SU-DHL-6 (cell line): Measurements from ENCODE around the gene LYZL1.

ENCODE experiments used
- H2AFZ ChIP-seq: fragments of 200-600 bp; sonication (generic); 2 replicates; pipeline ENCODE4 v1.6.1; 2014; ENCODE audit warnings: low read depth, mild to moderate bottlenecking, moderate library complexity, mixed read lengths, antibody characterized with exemption, low read length; ENCODE audit not compliant: severe bottlenecking
- H3F3A ChIP-seq: fragments of 200-600 bp; shearing (Covaris generic); 2 replicates; pipeline ENCODE4 v1.6.0; 2016; ENCODE audit warnings: antibody characterized with exemption, mild to moderate bottlenecking; ENCODE audit not compliant: insufficient read depth
- H3K27ac ChIP-seq: fragments of 200-600 bp; sonication (generic); 2 replicates; pipeline ENCODE4 v1.5.1; 2016; ENCODE audit warnings: low read depth, mild to moderate bottlenecking, low read length, moderate library complexity, mixed read lengths
- H3K27me3 ChIP-seq: fragments of 200-600 bp; sonication (generic), shearing (Covaris generic); 2 replicates; pipeline ENCODE4 v1.6.0; 2014; ENCODE audit warnings: mild to moderate bottlenecking, low read length
- H3K36me3 ChIP-seq: fragments of 200-600 bp; sonication (generic); 2 replicates; pipeline ENCODE4 v1.6.1; 2014; ENCODE audit warnings: mild to moderate bottlenecking, low read length, mixed read lengths
- H3K4me2 ChIP-seq: fragments of 300-600, 200-600 bp; shearing (Covaris generic), sonication (generic); 2 replicates; pipeline ENCODE4 v1.6.0; 2014; ENCODE audit warnings: low read length, low read depth, mild to moderate bottlenecking; ENCODE audit not compliant: poor library complexity, severe bottlenecking
- H3K4me3 ChIP-seq: fragments of 200-600 bp; sonication (generic); 2 replicates; pipeline ENCODE4 v1.5.1; 2014; ENCODE audit warnings: antibody characterized with exemption, low read length, mild to moderate bottlenecking, mixed read lengths; ENCODE audit not compliant: insufficient read depth, poor library complexity, severe bottlenecking
- H3K79me2 ChIP-seq: fragments of 200-600 bp; sonication (generic); 2 replicates; pipeline ENCODE4 v1.6.1; 2014; ENCODE audit warnings: mild to moderate bottlenecking, low read length, moderate library complexity; ENCODE audit not compliant: insufficient read depth
- H3K9ac ChIP-seq: fragments of 200-600 bp; sonication (generic); 2 replicates; pipeline ENCODE4 v1.7.0; 2014; ENCODE audit warnings: mild to moderate bottlenecking, low read length
- H3K9me2 ChIP-seq: fragments of 200-600 bp; sonication (generic); replicated peaks from 2 replicates; pipeline ENCODE4 v1.6.1; 2014; ENCODE audit warnings: low read length; ENCODE audit not compliant: insufficient read depth
- H3K9me3 ChIP-seq: fragments of 200-600 bp; sonication (generic); 2 replicates; pipeline ENCODE4 v1.6.1; 2014; ENCODE audit warnings: low read length, mixed read lengths; ENCODE audit not compliant: insufficient read depth
- H4K20me1 ChIP-seq: fragments of 200-600 bp; sonication (generic); 2 replicates; pipeline ENCODE4 v1.6.1; 2014; ENCODE audit warnings: low read depth, mild to moderate bottlenecking, antibody characterized with exemption, low read length, moderate library complexity, mixed read lengths
- CTCF ChIP-seq: fragments of 200-600 bp; sonication (generic); IDR thresholded peaks from one replicate; pipeline ENCODE4 v1.5.1; 2017; ENCODE audit warnings: antibody characterized with exemption, mild to moderate bottlenecking, low read length, moderate library complexity; ENCODE audit not compliant: insufficient read depth, poor library complexity, severe bottlenecking
- EZH2phosphoT487 ChIP-seq: fragments of 200-600 bp; sonication (generic), shearing (Covaris generic); conservative IDR thresholded peaks from 2 replicates; pipeline ENCODE4 v1.6.1; 2018; ENCODE audit warnings: mild to moderate bottlenecking, antibody characterized with exemption, low read length, moderate library complexity, mixed read lengths

LYZL1 gene

GRCh38 chr10:29353887-29354561, 65.2 kb downstream of the LYZL1 start:
- Histone ChIP-seq H4K20me1 (no peaks in the 10 kb centered on the region), H3K4me2 (no peak overlapping the region), H3K27ac (no peak overlapping the region), H3K36me3 (no peaks in the 10 kb centered on the region), H3K79me2 (no peaks in the 10 kb centered on the region), H3K27me3 (no peaks in the 10 kb centered on the region), H2AFZ (no peak overlapping the region), H3F3A (no peaks in the 10 kb centered on the region), H3K9ac (no peak overlapping the region), H3K9me3 (no peaks in the 10 kb centered on the region), H3K4me3 (no peak overlapping the region), H3K9me2 (no peaks in the 10 kb centered on the region)
- TF ChIP-seq EZH2phosphoT487 = no peak
- TF ChIP-seq CTCF = no peak

- H3K27ac ChIP-seq = no peak overlapping the region
- TF ChIP-seq CTCF (no peak), EZH2phosphoT487 (no peak)
- H3K9me2 ChIP-seq = no peaks in the 10 kb centered on the region
Measured at GRCh38 chr10:29355411-29355991, 66.6 kb downstream of the LYZL1 start.

DNA sequence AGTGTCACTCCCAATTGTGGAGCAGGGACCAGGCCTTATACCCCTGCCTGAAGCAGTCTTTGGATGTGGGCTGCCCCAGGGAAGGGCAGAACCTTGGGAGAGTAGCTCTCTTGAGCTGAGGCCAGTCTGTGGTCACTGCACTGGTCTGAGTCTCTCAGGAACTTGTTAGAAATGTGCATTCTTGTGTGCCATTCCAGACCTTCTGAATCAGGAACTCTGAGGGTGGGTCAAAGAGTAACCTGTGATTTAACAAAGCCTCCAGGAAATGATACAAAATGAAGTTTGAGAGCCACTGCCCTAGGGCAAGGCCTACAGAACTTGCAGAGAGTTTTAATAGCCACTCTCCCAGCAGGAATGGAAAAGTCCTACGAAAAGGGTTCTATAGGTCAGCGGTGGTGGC, 68.1 kb downstream of the LYZL1 start:
- no peaks in the 10 kb centered on the region for H4K20me1 ChIP-seq
- no peaks in the 10 kb centered on the region for H3K9me3 ChIP-seq
- TF ChIP-seq CTCF (no peak), EZH2phosphoT487 (no peak)
- H3K36me3 ChIP-seq = no peaks in the 10 kb centered on the region
- H3K4me3 ChIP-seq = no peak overlapping the region
- no peaks in the 10 kb centered on the region for H3K27me3 ChIP-seq
- no peak overlapping the region for H3K27ac ChIP-seq
- H3F3A ChIP-seq = no peaks in the 10 kb centered on the region
- no peaks in the 10 kb centered on the region for H3K79me2 ChIP-seq
- no peak overlapping the region for H2AFZ ChIP-seq
- no peak overlapping the region for H3K9ac ChIP-seq
- no peaks in the 10 kb centered on the region for H3K9me2 ChIP-seq
- H3K4me2 ChIP-seq = no peak overlapping the region

More at GRCh38 chr10:29355411-29355991, 66.6 kb downstream of the LYZL1 start:
- no peaks in the 10 kb centered on the region for H3K27me3 ChIP-seq
- no peaks in the 10 kb centered on the region for H3F3A ChIP-seq
- H3K4me3 ChIP-seq = no peak overlapping the region
- no peak overlapping the region for H2AFZ ChIP-seq
- H3K9ac ChIP-seq = no peak overlapping the region
- H4K20me1 ChIP-seq = no peaks in the 10 kb centered on the region
- no peaks in the 10 kb centered on the region for H3K79me2 ChIP-seq
- H3K4me2 ChIP-seq = no peak overlapping the region
- no peaks in the 10 kb centered on the region for H3K9me3 ChIP-seq
- no peaks in the 10 kb centered on the region for H3K36me3 ChIP-seq
